Measurements from ENCODE around the gene UBE2QL1.
"Not testable (repeated sequence)": the region's sequence is repeated elsewhere in the genome, so short reads cannot be mapped to it uniquely, and the experiment has no call there.

Gene UBE2QL1

DNA sequence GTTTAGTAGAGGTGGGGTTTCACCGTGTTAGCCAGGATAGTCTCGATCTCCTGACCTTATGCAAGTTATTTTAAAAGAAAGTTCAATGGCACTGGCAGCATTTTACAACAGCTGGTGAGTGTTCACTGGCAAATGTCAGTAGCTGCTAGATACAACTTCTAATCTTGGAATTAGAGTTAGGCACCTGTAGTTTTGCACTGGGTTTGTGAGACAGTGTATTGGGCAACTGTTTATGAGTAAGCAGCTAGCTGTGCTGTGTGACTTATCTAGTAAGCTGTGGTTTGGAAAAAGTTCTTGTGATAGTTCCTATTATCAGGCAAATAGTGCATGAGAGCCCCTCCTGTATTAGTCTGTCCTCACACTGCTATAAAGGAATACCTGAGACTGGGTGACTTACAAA lies 61.5 kb downstream of the UBE2QL1 start:
- Histone ChIP-seq H2AFZ (ENCODE audit: low read length, unreplicated experiment) (no peak overlapping the region), H3K27ac (ENCODE audit: low read depth, low read length) (no peak overlapping the region), H3K79me2 (ENCODE audit: control insufficient read depth, insufficient read depth, low read length, unreplicated experiment) (no peaks in the 10 kb centered on the region), H3K27me3 (ENCODE audit: insufficient read depth, low read length) (peaks cover 13% of the 10 kb centered on the region; the same call in 1 of the 2 replicates), H3K4me1 (ENCODE audit: control insufficient read depth, insufficient read depth, low read length, unreplicated experiment) (no peaks in the 10 kb centered on the region), H3K4me3 (ENCODE audit: low read depth, low read length) (no peak overlapping the region), H3K36me3 (ENCODE audit: insufficient read depth, low read length) (no peaks in the 10 kb centered on the region)

DNA sequence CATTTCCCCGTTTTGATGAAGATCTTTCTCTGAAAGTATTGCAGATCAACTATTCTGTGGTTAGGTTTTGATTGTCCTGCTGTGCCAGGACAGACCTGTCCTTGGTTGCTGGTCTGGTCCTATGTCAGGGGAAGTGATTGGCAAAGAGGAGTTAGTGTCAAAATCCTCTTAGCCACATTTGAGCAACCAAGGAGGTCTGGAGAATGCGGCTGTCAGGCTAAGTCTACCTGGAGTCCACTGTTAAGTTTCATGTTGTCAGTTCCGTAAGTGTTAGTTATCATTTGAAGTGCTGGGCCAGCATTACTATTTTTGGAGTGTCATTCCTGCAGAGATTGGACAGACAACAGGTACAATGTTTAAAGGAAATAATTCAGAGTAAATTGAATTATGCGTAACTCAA lies 62.3 kb downstream of the UBE2QL1 start:
- no peaks in the 10 kb centered on the region for H3K36me3 ChIP-seq (ENCODE audit: insufficient read depth, low read length)
- H3K27me3 ChIP-seq (ENCODE audit: insufficient read depth, low read length): peaks cover 13% of the 10 kb centered on the region; the same call in 1 of the 2 replicates
- no peaks in the 10 kb centered on the region for H3K4me1 ChIP-seq (ENCODE audit: control insufficient read depth, insufficient read depth, low read length, unreplicated experiment)
- H3K4me3 ChIP-seq (ENCODE audit: low read depth, low read length): no peak overlapping the region
- no peaks in the 10 kb centered on the region for H3K79me2 ChIP-seq (ENCODE audit: control insufficient read depth, insufficient read depth, low read length, unreplicated experiment)
- no peak overlapping the region for H2AFZ ChIP-seq (ENCODE audit: low read length, unreplicated experiment)
- no peak overlapping the region for H3K27ac ChIP-seq (ENCODE audit: low read depth, low read length)

DNA sequence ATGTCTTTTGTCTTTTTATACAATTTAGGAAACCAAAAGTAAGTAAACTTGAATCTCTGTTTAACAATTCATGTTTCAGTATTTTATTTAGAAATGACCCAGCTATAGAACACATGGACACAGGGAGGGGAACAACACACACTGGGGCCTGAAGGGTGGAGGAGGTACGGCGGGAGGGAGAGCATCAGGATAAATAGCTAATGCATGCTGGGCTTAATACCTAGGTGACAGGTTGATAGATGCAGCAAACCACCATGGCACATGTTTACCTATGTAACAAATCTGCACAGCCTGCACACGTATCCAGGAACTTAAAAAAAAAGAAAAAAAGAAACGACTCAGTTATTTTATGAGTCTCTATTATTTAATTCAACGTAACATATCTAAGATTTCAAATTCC lies 67.2 kb downstream of the UBE2QL1 start:
- H3K27me3 ChIP-seq (ENCODE audit: insufficient read depth, low read length): peaks cover 13% of the 10 kb centered on the region
- not testable (repeated sequence) for H3K4me3 ChIP-seq (ENCODE audit: low read depth, low read length); H3K27ac ChIP-seq (ENCODE audit: low read depth, low read length); H3K4me1 ChIP-seq (ENCODE audit: control insufficient read depth, insufficient read depth, low read length, unreplicated experiment); H2AFZ ChIP-seq (ENCODE audit: low read length, unreplicated experiment); H3K79me2 ChIP-seq (ENCODE audit: control insufficient read depth, insufficient read depth, low read length, unreplicated experiment); H3K36me3 ChIP-seq (ENCODE audit: insufficient read depth, low read length)

DNA sequence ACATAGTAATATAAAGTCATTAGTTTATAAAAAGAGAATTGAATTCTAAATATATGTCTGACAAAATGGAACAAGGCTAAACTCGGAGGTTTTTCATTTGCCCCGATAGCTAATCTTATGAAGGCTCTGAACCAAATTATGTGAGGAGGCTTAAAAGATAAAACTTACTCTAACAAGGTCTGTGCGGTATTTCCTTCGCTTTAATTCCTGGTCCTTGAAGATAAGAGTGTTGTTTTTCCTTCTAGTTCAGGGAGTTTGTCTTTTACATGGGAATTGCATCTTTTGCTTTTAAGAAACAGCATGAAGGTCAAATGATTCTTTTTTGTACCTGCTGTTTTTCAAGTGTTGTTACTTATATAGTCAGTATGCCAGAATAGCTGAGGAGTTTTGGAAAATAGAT lies 68.2 kb downstream of the UBE2QL1 start:
- Histone ChIP-seq H3K36me3 (ENCODE audit: insufficient read depth, low read length) (no peaks in the 10 kb centered on the region), H3K27ac (ENCODE audit: low read depth, low read length) (no peak overlapping the region), H2AFZ (ENCODE audit: low read length, unreplicated experiment) (no peak overlapping the region), H3K4me3 (ENCODE audit: low read depth, low read length) (no peak overlapping the region), H3K4me1 (ENCODE audit: control insufficient read depth, insufficient read depth, low read length, unreplicated experiment) (no peaks in the 10 kb centered on the region), H3K79me2 (ENCODE audit: control insufficient read depth, insufficient read depth, low read length, unreplicated experiment) (no peaks in the 10 kb centered on the region), H3K27me3 (ENCODE audit: insufficient read depth, low read length) (peaks cover 19% of the 10 kb centered on the region)

- no peak overlapping the region for H3K4me3 ChIP-seq (ENCODE audit: low read depth, low read length)
- no peaks in the 10 kb centered on the region for H3K79me2 ChIP-seq (ENCODE audit: control insufficient read depth, insufficient read depth, low read length, unreplicated experiment)
- H3K27ac ChIP-seq (ENCODE audit: low read depth, low read length): no peak overlapping the region
- no peaks in the 10 kb centered on the region for H3K4me1 ChIP-seq (ENCODE audit: control insufficient read depth, insufficient read depth, low read length, unreplicated experiment)
- peaks cover 14% of the 10 kb centered on the region; the same call in 1 of the 2 replicates for H3K27me3 ChIP-seq (ENCODE audit: insufficient read depth, low read length)
- no peaks in the 10 kb centered on the region for H3K36me3 ChIP-seq (ENCODE audit: insufficient read depth, low read length)
- H2AFZ ChIP-seq (ENCODE audit: low read length, unreplicated experiment): no peak overlapping the region
Observed at GRCh38 chr5:6517510-6517909, 68.9 kb downstream of the UBE2QL1 start.

DNA sequence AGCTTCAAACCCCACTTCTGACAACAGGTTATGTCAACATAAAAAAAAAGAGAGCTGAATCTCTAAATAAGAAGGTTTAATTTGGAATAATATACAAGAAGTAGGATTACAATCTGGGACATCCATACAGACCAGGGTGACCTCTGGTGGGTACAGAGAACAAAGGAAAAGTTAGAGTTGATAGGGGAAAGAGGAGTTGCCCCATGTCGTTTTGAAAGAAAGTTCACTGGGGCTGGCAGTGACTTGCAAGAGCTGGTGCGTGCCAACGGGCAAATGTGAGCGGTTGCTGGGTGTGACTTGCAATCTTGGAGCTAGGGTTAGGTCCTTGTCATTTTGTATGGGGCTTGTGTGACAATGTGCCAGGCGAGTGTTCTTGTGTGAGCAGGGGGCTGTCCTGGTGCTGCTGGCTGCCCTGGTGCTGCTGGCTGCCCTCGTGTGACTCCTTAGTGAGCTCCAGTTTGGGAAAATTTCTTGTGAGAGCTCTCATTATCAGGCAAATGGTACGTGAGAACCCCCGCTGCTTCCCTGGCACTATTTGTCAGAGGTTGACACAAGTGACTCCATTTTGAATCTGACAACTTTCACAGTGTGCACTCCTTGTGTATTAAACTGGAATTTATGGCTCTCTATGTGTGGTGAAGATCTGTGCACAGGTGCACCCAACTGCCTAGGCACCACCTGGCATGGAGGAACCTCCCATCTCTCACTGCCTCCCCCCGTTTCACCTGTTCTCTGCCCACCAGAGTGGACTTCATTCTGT lies 69.8 kb downstream of the UBE2QL1 start:
- Histone ChIP-seq H3K27me3 (ENCODE audit: insufficient read depth, low read length) (peaks cover 16% of the 10 kb centered on the region; the same call in 1 of the 2 replicates), H3K27ac (ENCODE audit: low read depth, low read length) (no peak overlapping the region), H3K79me2 (ENCODE audit: control insufficient read depth, insufficient read depth, low read length, unreplicated experiment) (no peaks in the 10 kb centered on the region), H3K4me3 (ENCODE audit: low read depth, low read length) (no peak overlapping the region), H2AFZ (ENCODE audit: low read length, unreplicated experiment) (no peak overlapping the region), H3K4me1 (ENCODE audit: control insufficient read depth, insufficient read depth, low read length, unreplicated experiment) (no peaks in the 10 kb centered on the region), H3K36me3 (ENCODE audit: insufficient read depth, low read length) (no peaks in the 10 kb centered on the region)

- H3K4me1 ChIP-seq (ENCODE audit: control insufficient read depth, insufficient read depth, low read length, unreplicated experiment): no peaks in the 10 kb centered on the region
- no peaks in the 10 kb centered on the region for H3K79me2 ChIP-seq (ENCODE audit: control insufficient read depth, insufficient read depth, low read length, unreplicated experiment)
- H3K27me3 ChIP-seq (ENCODE audit: insufficient read depth, low read length): peaks cover 15% of the 10 kb centered on the region; the same call in 1 of the 2 replicates
- no peak overlapping the region for H3K27ac ChIP-seq (ENCODE audit: low read depth, low read length)
- H2AFZ ChIP-seq (ENCODE audit: low read length, unreplicated experiment): no peak overlapping the region
- H3K36me3 ChIP-seq (ENCODE audit: insufficient read depth, low read length): no peaks in the 10 kb centered on the region
- no peak overlapping the region for H3K4me3 ChIP-seq (ENCODE audit: low read depth, low read length)
Observed at GRCh38 chr5:6520201-6520600, 71.5 kb downstream of the UBE2QL1 start.

DNA sequence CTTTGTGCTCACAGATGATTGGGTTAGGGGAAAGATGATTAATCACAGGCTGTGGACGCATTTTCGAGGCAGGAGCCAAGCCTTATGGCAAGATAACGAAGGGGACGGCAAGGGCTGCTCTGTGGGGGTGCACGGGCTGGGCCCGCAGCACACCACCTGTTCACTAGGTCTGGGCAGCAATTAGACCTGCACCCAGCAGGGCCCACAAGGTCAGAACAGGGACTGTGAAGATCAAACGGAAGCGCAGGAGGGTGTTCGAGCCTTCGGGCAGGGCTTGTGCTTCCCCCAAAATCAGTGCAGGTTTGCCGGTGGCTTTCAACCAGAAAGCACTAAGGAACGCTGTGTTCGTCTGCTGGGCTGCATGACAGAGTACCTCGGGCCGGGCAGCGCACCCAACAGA lies 73.7 kb downstream of the UBE2QL1 start:
- H2AFZ ChIP-seq (ENCODE audit: low read length, unreplicated experiment): no peak overlapping the region
- H3K36me3 ChIP-seq (ENCODE audit: insufficient read depth, low read length): no peaks in the 10 kb centered on the region
- no peaks in the 10 kb centered on the region for H3K4me1 ChIP-seq (ENCODE audit: control insufficient read depth, insufficient read depth, low read length, unreplicated experiment)
- peaks cover 15% of the 10 kb centered on the region; the same call in 1 of the 2 replicates for H3K27me3 ChIP-seq (ENCODE audit: insufficient read depth, low read length)
- H3K4me3 ChIP-seq (ENCODE audit: low read depth, low read length): no peak overlapping the region
- H3K27ac ChIP-seq (ENCODE audit: low read depth, low read length): no peak overlapping the region
- no peaks in the 10 kb centered on the region for H3K79me2 ChIP-seq (ENCODE audit: control insufficient read depth, insufficient read depth, low read length, unreplicated experiment)

DNA sequence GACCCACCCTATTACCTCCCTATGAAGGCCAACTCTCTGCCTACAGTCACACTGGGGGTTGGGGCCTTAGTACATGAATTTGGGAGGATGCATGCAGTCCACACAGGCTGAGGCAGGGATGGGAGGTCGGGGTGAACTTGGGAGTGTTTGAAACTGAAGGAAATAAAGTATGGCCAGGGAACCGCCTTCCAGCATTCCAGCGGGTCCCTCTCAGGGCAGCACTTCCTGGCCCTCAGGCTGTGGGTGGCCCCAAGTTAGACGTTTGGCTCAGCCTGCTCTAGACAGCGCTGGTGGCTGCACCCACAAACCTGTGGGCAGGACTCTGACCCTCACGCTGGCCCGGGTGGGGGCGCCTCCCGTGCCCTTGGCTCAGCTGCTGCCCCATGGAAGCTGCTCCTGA lies 74.3 kb downstream of the UBE2QL1 start:
- no peak overlapping the region for H3K4me3 ChIP-seq (ENCODE audit: low read depth, low read length)
- no peak overlapping the region for H3K27ac ChIP-seq (ENCODE audit: low read depth, low read length)
- H2AFZ ChIP-seq (ENCODE audit: low read length, unreplicated experiment): no peak overlapping the region
- H3K79me2 ChIP-seq (ENCODE audit: control insufficient read depth, insufficient read depth, low read length, unreplicated experiment): no peaks in the 10 kb centered on the region
- H3K36me3 ChIP-seq (ENCODE audit: insufficient read depth, low read length): no peaks in the 10 kb centered on the region
- H3K4me1 ChIP-seq (ENCODE audit: control insufficient read depth, insufficient read depth, low read length, unreplicated experiment): no peaks in the 10 kb centered on the region
- peaks cover 19% of the 10 kb centered on the region; the same call in 1 of the 2 replicates for H3K27me3 ChIP-seq (ENCODE audit: insufficient read depth, low read length)

DNA sequence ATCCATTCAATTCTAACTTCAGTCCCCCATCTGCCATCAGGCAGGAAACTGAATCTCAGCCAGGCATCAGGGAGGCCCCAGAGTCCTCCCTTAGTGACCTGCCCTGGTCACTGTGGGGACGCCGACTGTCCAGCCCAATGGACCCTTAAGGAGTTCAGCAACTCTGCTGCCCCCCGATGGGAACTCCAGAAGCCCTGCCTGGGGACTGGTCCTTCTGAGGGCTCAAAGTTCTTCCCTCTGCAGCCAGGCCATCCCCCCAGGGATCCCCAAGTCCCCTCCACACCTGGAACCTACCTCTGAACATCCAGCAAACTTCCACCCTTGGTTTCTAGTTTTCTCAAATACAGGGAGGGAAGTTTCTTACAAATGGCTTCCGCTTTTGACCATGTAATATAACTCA lies 76.8 kb downstream of the UBE2QL1 start:
- Histone ChIP-seq H3K4me3 (ENCODE audit: low read depth, low read length) (no peak overlapping the region), H3K4me1 (ENCODE audit: control insufficient read depth, insufficient read depth, low read length, unreplicated experiment) (no peaks in the 10 kb centered on the region), H2AFZ (ENCODE audit: low read length, unreplicated experiment) (no peak overlapping the region), H3K36me3 (ENCODE audit: insufficient read depth, low read length) (no peaks in the 10 kb centered on the region), H3K27ac (ENCODE audit: low read depth, low read length) (no peak overlapping the region), H3K79me2 (ENCODE audit: control insufficient read depth, insufficient read depth, low read length, unreplicated experiment) (no peaks in the 10 kb centered on the region), H3K27me3 (ENCODE audit: insufficient read depth, low read length) (peaks cover 37% of the 10 kb centered on the region; the same call in 1 of the 2 replicates)

- no peak overlapping the region for H3K4me3 ChIP-seq (ENCODE audit: low read depth, low read length)
- peaks cover 37% of the 10 kb centered on the region; the same call in 1 of the 2 replicates for H3K27me3 ChIP-seq (ENCODE audit: insufficient read depth, low read length)
- H3K79me2 ChIP-seq (ENCODE audit: control insufficient read depth, insufficient read depth, low read length, unreplicated experiment): no peaks in the 10 kb centered on the region
- H3K27ac ChIP-seq (ENCODE audit: low read depth, low read length): no peak overlapping the region
- no peaks in the 10 kb centered on the region for H3K36me3 ChIP-seq (ENCODE audit: insufficient read depth, low read length)
- no peak overlapping the region for H2AFZ ChIP-seq (ENCODE audit: low read length, unreplicated experiment)
- no peaks in the 10 kb centered on the region for H3K4me1 ChIP-seq (ENCODE audit: control insufficient read depth, insufficient read depth, low read length, unreplicated experiment)
Observed at GRCh38 chr5:6525910-6526309, 77.3 kb downstream of the UBE2QL1 start.
